Neural crest cell (in vitro differentiated cells): Measurements from ENCODE around the gene APLNR. TPM values are rescaled to one million over a fixed set of nuclear protein-coding genes. Genes with fewer than 3 reads are reported as not detected.

Source experiments
- DNase-seq: peaks from one replicate; pipeline ENCODE4 v3.0.0; 2021; ENCODE audit warnings: low read depth, mixed read lengths, low spot score
- H3K27ac Mint-ChIP-seq: one replicate; pipeline ENCODE4 v1.8.0; 2021; ENCODE audit warnings: mild to moderate bottlenecking, mixed read lengths; ENCODE audit not compliant: unreplicated experiment
- H3K27me3 Mint-ChIP-seq: 2 replicates; pipeline ENCODE4 v1.8.0; 2021; ENCODE audit warnings: low read depth, mild to moderate bottlenecking, mixed read lengths
- H3K36me3 Mint-ChIP-seq: 2 replicates; pipeline ENCODE4 v1.8.0; 2021; ENCODE audit warnings: low read depth, mild to moderate bottlenecking, mixed read lengths
- H3K4me1 Mint-ChIP-seq: 2 replicates; pipeline ENCODE4 v1.8.0; 2021; ENCODE audit warnings: mixed read lengths
- H3K4me3 Mint-ChIP-seq: one replicate; pipeline ENCODE4 v1.8.0; 2021; ENCODE audit warnings: mild to moderate bottlenecking, mixed read lengths
- H3K9me3 Mint-ChIP-seq: 2 replicates; pipeline ENCODE4 v1.8.0; 2021; ENCODE audit warnings: mixed read lengths
- CTCF ChIP-seq: fragments of 200-600 bp; sonication (generic); conservative IDR thresholded peaks from 2 replicates; pipeline ENCODE4 v1.5.0; 2021; ENCODE audit warnings: antibody characterized with exemption, mild to moderate bottlenecking
- total RNA-seq: library from RNA; stranded (reverse); gene quantifications from 2 replicates; pipeline ENCODE4 v1.2.1, GENCODE V29; 2021

Gene APLNR
- total RNA-seq, 1 donor from 2014 or later, result 3.9 TPM

- no peaks in the 10 kb centered on the region for H3K27me3 Mint-ChIP-seq
- no peak for DNase-seq
- no peak overlapping the region for H3K4me3 Mint-ChIP-seq
- no peak overlapping the region for H3K27ac Mint-ChIP-seq
- no peaks in the 10 kb centered on the region for H3K9me3 Mint-ChIP-seq
- no peaks in the 10 kb centered on the region for H3K36me3 Mint-ChIP-seq
- peaks cover 24% of the 10 kb centered on the region for H3K4me1 Mint-ChIP-seq
- TF ChIP-seq CTCF, result no peak
These were observed 37.7 kb downstream of the APLNR start for GRCh38 chr11:57199330-57199729.

- Mint-ChIP-seq H3K4me1 (peaks cover 24% of the 10 kb centered on the region), H3K27ac (no peak overlapping the region), H3K27me3 (no peaks in the 10 kb centered on the region), H3K9me3 (peaks cover 5% of the 10 kb centered on the region), H3K36me3 (peaks cover 4% of the 10 kb centered on the region), H3K4me3 (no peak overlapping the region)
- TF ChIP-seq CTCF, result no peak
- DNase-seq, result no peak
These were observed 39.3 kb downstream of the APLNR start for GRCh38 chr11:57197762-57198161.

DNA sequence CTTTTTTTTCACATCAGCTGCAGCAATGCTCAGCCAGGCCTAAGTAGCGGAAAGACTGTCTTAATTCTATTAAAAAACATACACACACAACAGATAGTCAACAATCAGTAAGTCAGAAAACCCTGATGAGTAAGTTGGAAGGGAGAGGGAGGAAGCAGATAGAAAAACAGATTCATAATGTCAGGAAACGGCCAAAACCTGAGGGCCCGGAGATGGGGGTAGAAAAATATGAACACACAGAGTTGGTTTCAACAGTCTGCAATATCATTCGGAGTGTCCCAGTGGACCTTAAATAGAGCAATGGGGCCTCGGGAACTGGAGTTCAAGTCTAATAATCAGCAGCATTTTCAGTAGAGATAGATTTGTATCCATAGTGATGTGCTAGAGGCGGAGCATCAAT lies 40.5 kb downstream of the APLNR start:
- Mint-ChIP-seq H3K27me3 (no peaks in the 10 kb centered on the region), H3K36me3 (peaks cover 4% of the 10 kb centered on the region), H3K4me1 (peaks cover 23% of the 10 kb centered on the region), H3K9me3 (peaks cover 5% of the 10 kb centered on the region), H3K27ac (no peak overlapping the region), H3K4me3 (no peak overlapping the region)
- no peak for DNase-seq
- TF ChIP-seq CTCF, result no peak

GRCh38 chr11:57192316-57192715 lies 44.7 kb downstream of the APLNR start:
- TF ChIP-seq CTCF, result no peak
- H3K4me1 Mint-ChIP-seq, result peaks cover 12% of the 10 kb centered on the region
- H3K4me3 Mint-ChIP-seq, result no peak overlapping the region
- H3K27ac Mint-ChIP-seq, result no peak overlapping the region
- DNase-seq, result no peak
- H3K36me3 Mint-ChIP-seq, result peaks cover 4% of the 10 kb centered on the region
- no peaks in the 10 kb centered on the region for H3K27me3 Mint-ChIP-seq
- H3K9me3 Mint-ChIP-seq, result peaks cover 5% of the 10 kb centered on the region

- Mint-ChIP-seq H3K27me3 (no peaks in the 10 kb centered on the region), H3K4me1 (peaks cover 12% of the 10 kb centered on the region)
- no peak for DNase-seq
These were observed 45.5 kb downstream of the APLNR start for GRCh38 chr11:57191311-57192219.

More at GRCh38 chr11:57191311-57192219, 45.5 kb downstream of the APLNR start:
- no peak for TF ChIP-seq CTCF
- H3K36me3 Mint-ChIP-seq, result peaks cover 4% of the 10 kb centered on the region
- H3K27ac Mint-ChIP-seq, result peak overlapping the region; percentile 16
- H3K9me3 Mint-ChIP-seq, result peaks cover 5% of the 10 kb centered on the region
- no peak overlapping the region for H3K4me3 Mint-ChIP-seq
